Subcutaneous adipose tissue (tissue), 4 donors: Measurements from ENCODE around the gene SPNS2. TPM values are rescaled to one million over a fixed set of nuclear protein-coding genes. Genes with fewer than 3 reads are reported as not detected.

Source experiments
- CTCF ChIP-seq: fragments of 450-650 bp; IDR thresholded peaks from one replicate; pipeline ENCODE4 v1.5.1; 2016; ENCODE audit warnings: low read depth, mild to moderate bottlenecking, control low read depth, antibody characterized with exemption, moderate library complexity
- total RNA-seq, 4 donors: library from RNA; depleted of rRNA; stranded (reverse); fragments of >200 nt; gene quantifications; one replicate each; pipeline ENCODE4 v1.1.0, GENCODE V29; 2016

The SPNS2 gene
- total RNA-seq, 4 donors from 2014 or later: 3.2 to 31.8 (median 13.4) TPM

GRCh38 chr17:4500191-4500571 lies 1.5 kb downstream of the SPNS2 start:
- no peak for TF ChIP-seq CTCF

DNA sequence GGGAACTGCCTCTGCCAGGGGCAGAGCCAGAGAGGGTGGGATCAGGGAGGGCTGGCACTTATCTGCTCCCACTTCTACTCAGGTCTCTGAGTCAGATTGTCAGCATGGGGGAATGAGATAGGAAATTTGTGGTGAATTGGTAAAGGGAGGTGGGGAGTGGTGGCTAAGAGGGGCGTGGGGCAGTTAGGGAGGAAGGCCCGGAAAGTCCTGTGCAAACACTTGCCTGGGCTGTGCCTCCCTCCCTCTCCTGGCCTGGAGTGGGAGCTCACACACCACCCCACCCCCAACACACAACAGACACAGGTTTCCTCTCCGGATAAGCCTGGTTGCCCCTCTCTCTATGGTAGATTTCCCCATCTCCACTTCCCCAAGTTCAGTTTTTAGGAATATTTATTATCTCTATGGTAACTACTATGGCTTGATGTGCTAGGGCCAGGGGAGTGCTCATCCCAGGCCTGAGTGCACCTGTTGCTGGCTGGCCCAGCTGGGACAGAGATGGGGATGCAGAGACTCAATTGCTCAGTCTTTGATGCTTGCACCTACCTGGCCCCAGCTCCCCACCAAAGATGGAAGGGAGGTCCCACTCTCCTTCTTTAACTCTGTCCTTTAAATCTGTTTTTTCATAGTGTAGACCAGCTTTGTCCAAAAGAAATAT lies 2.7 kb downstream of the SPNS2 start:
- no peak for TF ChIP-seq CTCF

GRCh38 chr17:4502466-4503154 lies 3.9 kb downstream of the SPNS2 start:
- TF ChIP-seq CTCF: no peak

GRCh38 chr17:4503283-4504025 lies 4.8 kb downstream of the SPNS2 start:
- no peak for TF ChIP-seq CTCF

DNA sequence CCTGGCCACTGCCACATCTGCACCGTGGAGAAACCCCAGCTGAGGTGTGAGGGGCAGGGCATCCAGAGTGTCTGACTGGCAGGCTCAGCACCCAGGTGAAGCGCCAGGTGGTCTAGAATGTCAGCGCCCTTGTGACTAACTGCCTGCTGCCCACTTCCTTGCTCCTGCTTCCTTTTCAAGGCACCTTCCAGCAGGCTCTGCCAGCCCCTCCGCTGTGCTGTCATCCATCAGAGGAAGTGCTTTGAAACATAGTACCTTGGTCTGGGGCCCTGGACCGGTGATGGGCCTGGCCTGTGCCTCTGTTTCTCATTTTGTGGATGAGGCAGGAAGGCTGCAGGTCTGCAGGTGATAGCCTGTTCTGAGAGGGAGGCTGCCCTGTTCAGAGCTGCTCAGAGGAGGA lies 5.5 kb downstream of the SPNS2 start:
- TF ChIP-seq CTCF: no peak

GRCh38 chr17:4505187-4505586 lies 6.5 kb downstream of the SPNS2 start:
- TF ChIP-seq CTCF: no peak

DNA sequence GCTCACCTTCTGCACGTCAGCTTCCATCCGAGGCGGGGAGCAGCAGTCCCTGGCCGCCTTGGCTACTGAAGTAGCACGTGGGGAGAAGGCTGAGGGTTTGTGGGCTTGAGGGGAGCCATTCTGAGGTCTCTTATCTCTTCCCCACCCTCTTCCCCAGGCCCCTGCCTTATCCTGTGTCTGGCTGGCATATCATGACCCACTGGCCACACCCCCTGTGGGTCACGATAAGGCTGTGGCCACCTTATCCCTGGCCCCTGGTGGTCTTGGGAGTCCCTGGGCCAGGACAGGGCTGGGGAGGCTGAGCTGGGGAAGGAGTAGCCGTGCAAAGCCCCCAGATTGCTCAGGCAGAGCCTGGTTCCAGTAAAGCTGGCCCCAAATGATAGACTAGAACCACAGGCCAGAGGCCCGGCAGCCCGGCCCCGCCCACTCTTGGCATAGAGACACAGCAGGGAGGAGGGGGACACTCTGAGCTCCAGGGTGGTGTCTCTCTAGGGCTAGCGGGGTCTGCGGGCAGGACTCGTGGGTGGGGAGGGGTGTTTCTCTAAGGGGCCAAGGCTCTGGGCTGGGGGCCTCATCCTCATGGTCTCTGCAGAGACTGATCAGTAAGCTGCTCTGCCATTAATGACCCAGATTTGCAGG lies 7.6 kb downstream of the SPNS2 start:
- TF ChIP-seq CTCF: no peak
